PC-9 (cell line): ENCODE results near the gene F8A1. TPM values are rescaled to one million over a fixed set of nuclear protein-coding genes. Genes with fewer than 3 reads are reported as not detected.
A peak's percentile ranks its signal among the peaks of the same experiment; 100 is the strongest.
"Not testable (repeated sequence)": the region's sequence is repeated elsewhere in the genome, so short reads cannot be mapped to it uniquely, and the experiment has no call there.

ENCODE experiments used
- BruUV-seq: library from RNA; stranded (reverse); fragments of 400-500 nt; replicated peaks from 2 replicates; lab custom pipeline; 2021; lab: Mats Ljungman, UMichigan
- CTCF ChIA-PET: fragments of 300-600 bp; sonication (Branson Sonifier 250); formaldehyde crosslinking; loops from one replicate; lab custom pipeline; 2022; ENCODE audit warnings: antibody characterized with exemption; lab: Charles Lee
- POLR2A ChIA-PET: fragments of 300-600 bp; sonication (Branson Sonifier 250); formaldehyde crosslinking; loops from one replicate; lab custom pipeline; 2022; ENCODE audit warnings: antibody characterized with exemption; ENCODE audit not compliant: unreplicated experiment; lab: Charles Lee
- DNase-seq, 2 experiments: peaks; one replicate each; pipeline versions ENCODE4 v3.0.0 to v3.0.0-alpha.2; 2015 to 2022; ENCODE audit warnings: mixed read lengths in 1 of 2
- H2AFZ ChIP-seq: fragments of 200-600 bp; sonication (generic); 2 replicates; pipeline ENCODE4 v1.8.1; 2017; ENCODE audit warnings: antibody characterized with exemption
- H3F3A ChIP-seq: fragments of 200-600 bp; sonication (generic); 2 replicates; pipeline ENCODE4 v1.8.1; 2017; ENCODE audit warnings: antibody characterized with exemption, mild to moderate bottlenecking, low read depth; ENCODE audit not compliant: insufficient read depth
- H3K27ac ChIP-seq: fragments of 200-600 bp; sonication (generic); 2 replicates; pipeline ENCODE4 v1.6.1; 2016; ENCODE audit warnings: mixed run types
- H3K27me3 ChIP-seq: fragments of 200-600 bp; sonication (generic); 2 replicates; pipeline ENCODE4 v1.6.1; 2016; ENCODE audit warnings: low read depth, mixed run types; ENCODE audit not compliant: insufficient read depth
- H3K36me3 ChIP-seq: fragments of 200-600 bp; sonication (generic); 2 replicates; pipeline ENCODE4 v1.6.1; 2016; ENCODE audit warnings: low read depth, mixed run types
- H3K4me1 ChIP-seq: fragments of 200-600 bp; sonication (generic); replicated peaks from 2 replicates; pipeline ENCODE4 v1.6.1; 2016; ENCODE audit warnings: mixed run types; ENCODE audit not compliant: insufficient read depth
- H3K4me2 ChIP-seq: fragments of 200-600 bp; sonication (generic); 2 replicates; pipeline ENCODE4 v1.6.1; 2017; ENCODE audit warnings: mixed run types
- H3K4me3 ChIP-seq: fragments of 200-600 bp; sonication (generic); 2 replicates; pipeline ENCODE4 v1.6.1; 2016; ENCODE audit warnings: mixed run types
- H3K79me2 ChIP-seq: fragments of 200-600 bp; sonication (generic); 2 replicates; pipeline ENCODE4 v1.6.1; 2017; ENCODE audit warnings: low read depth, mixed run types
- H3K9me2 ChIP-seq: fragments of 200-600 bp; sonication (generic); 2 replicates; pipeline ENCODE4 v1.8.1; 2017; ENCODE audit warnings: mild to moderate bottlenecking; ENCODE audit not compliant: insufficient read depth
- H3K9me3 ChIP-seq: fragments of 200-600 bp; sonication (generic); 2 replicates; pipeline ENCODE4 v1.8.1; 2016; ENCODE audit warnings: low read depth; ENCODE audit not compliant: insufficient read depth
- H4K20me1 ChIP-seq: fragments of 200-600 bp; sonication (generic); 2 replicates; pipeline ENCODE4 v1.8.1; 2017; ENCODE audit not compliant: insufficient read depth
- CTCF ChIP-seq: fragments of 200-600 bp; sonication (generic); conservative IDR thresholded peaks from 2 replicates; pipeline ENCODE4 v1.6.1; 2017; ENCODE audit warnings: mixed run types, antibody characterized with exemption, mild to moderate bottlenecking, moderate library complexity
- EZH2 ChIP-seq: fragments of 200-600 bp; sonication (generic); IDR thresholded peaks from 2 replicates; pipeline ENCODE4 v1.8.0; 2017; ENCODE audit warnings: antibody characterized with exemption, low read depth
- intact Hi-C: fragments of 100-400 bp; cut with micrococcal nuclease; formaldehyde crosslinking; loops from one replicate; pipeline ENCODE4 v1.10.0; 2022; ENCODE audit not compliant: unreplicated experiment
- microRNA-seq: library from miRNA; unstranded; fragments of <30 nt; microRNA quantifications from one replicate; pipeline ENCODE4 v1.2.0, GENCODE V29; 2021; ENCODE audit warnings: borderline number of aligned reads, borderline replicate concordance
- total RNA-seq: library from RNA; stranded (reverse); gene quantifications from 2 replicates; pipeline ENCODE4 v1.2.3, GENCODE V29; 2021

Gene F8A1
- total RNA-seq, 1 experiment from 2014 or later, result 19.6 TPM

GRCh38 chrX:154914052-154914451 is 27.9 kb downstream of the F8A1 start:
- BruUV-seq, result no TSS peak
- no peak overlapping the region for H3K4me2 ChIP-seq
- H2AFZ ChIP-seq, result no peak overlapping the region
- no peaks in the 10 kb centered on the region for H4K20me1 ChIP-seq
- ChIA-PET POLR2A (no interaction called here), CTCF (no interaction called here)
- no peaks in the 10 kb centered on the region for H3K9me3 ChIP-seq
- H3K4me3 ChIP-seq, result no peak overlapping the region
- DNase-seq, result no peak
- TF ChIP-seq EZH2, result no peak
- no peak for TF ChIP-seq CTCF
- intact Hi-C loops, result no loop called here
- H3K4me1 ChIP-seq, result no peaks in the 10 kb centered on the region
- H3K27me3 ChIP-seq, result no peaks in the 10 kb centered on the region
- no peaks in the 10 kb centered on the region for H3K79me2 ChIP-seq
- no peak overlapping the region for H3K27ac ChIP-seq
- no peaks in the 10 kb centered on the region for H3K9me2 ChIP-seq
- no peaks in the 10 kb centered on the region for H3F3A ChIP-seq
- no peaks in the 10 kb centered on the region for H3K36me3 ChIP-seq

GRCh38 chrX:154918060-154918483 is 31.9 kb downstream of the F8A1 start:
- no peaks in the 10 kb centered on the region for H4K20me1 ChIP-seq
- no TSS peak for BruUV-seq
- H3K4me3 ChIP-seq, result peak overlapping the region; percentile 35; the same call in 1 of the 2 replicates
- H3K36me3 ChIP-seq, result no peaks in the 10 kb centered on the region
- no peaks in the 10 kb centered on the region for H3F3A ChIP-seq
- 0 out of 2 replicates have a peak overlapping the region, but pooled peaks have one; percentile 49 for H2AFZ ChIP-seq
- H3K4me2 ChIP-seq, result peak overlapping the region; percentile 68
- intact Hi-C loops, result loop anchor here (2.0 to 5.0 kb wide), 3 partner anchors 139 to 903 kb away; no protein-coding TSS in a partner anchor
- H3K9me3 ChIP-seq, result no peaks in the 10 kb centered on the region
- TF ChIP-seq CTCF (peak; percentile 75), EZH2 (no peak)
- no peaks in the 10 kb centered on the region for H3K27me3 ChIP-seq
- DNase-seq, result peak; percentile 60 to 69
- POLR2A ChIA-PET, result no interaction called here
- H3K9me2 ChIP-seq, result no peaks in the 10 kb centered on the region
- H3K27ac ChIP-seq, result no peak overlapping the region
- H3K79me2 ChIP-seq, result no peaks in the 10 kb centered on the region
- CTCF ChIA-PET, result interaction anchor here (0.6 to 1.3 kb wide), 7 partner anchors 9 to 714 kb away, joined by 3 to 5 read pairs (median 3); partner anchors contain the start of gene FUNDC2
- H3K4me1 ChIP-seq, result no peaks in the 10 kb centered on the region

GRCh38 chrX:154924771-154925170 is 38.6 kb downstream of the F8A1 start:
- POLR2A ChIA-PET, intact Hi-C loops, H3K27ac ChIP-seq, H4K20me1 ChIP-seq, H3K9me3 ChIP-seq, H3K79me2 ChIP-seq, CTCF ChIA-PET, BruUV-seq, H3K4me3 ChIP-seq, H2AFZ ChIP-seq, H3K9me2 ChIP-seq, DNase-seq, H3K4me2 ChIP-seq, H3K36me3 ChIP-seq, H3F3A ChIP-seq, H3K4me1 ChIP-seq: not testable (repeated sequence)
- H3K27me3 ChIP-seq, result peaks cover 17% of the 10 kb centered on the region

Small RNA genes lying within 50 kb of the gene (microRNA-seq; reads per million reads assigned to microRNA genes)
- gene MIR1184-1, result not detected

Other genes with a start within 250 kb of the F8A1 start
- gene CTAG2, start 232.8 kb upstream of the F8A1 start, total RNA-seq, result not detected in 2 replicates
- 0.17 and 0.63 TPM in 2 replicates for gene GAB3, start 135.3 kb upstream of the F8A1 start, total RNA-seq
- gene DKC1, start 123.5 kb upstream of the F8A1 start, total RNA-seq, result 83.5 and 101 TPM in 2 replicates
- 4.2 and 4.8 TPM in 2 replicates for gene MPP1, start 80.9 kb upstream of the F8A1 start, total RNA-seq
- not detected in 2 replicates for gene SMIM9, start 51.7 kb upstream of the F8A1 start, total RNA-seq
- 13.8 and 15.2 TPM in 2 replicates for gene F8, start 136.4 kb downstream of the F8A1 start, total RNA-seq
- 90.6 and 108 TPM in 2 replicates for gene FUNDC2, start 140.5 kb downstream of the F8A1 start, total RNA-seq
- 13.7 and 15.8 TPM in 2 replicates for gene CMC4, start 184.8 kb downstream of the F8A1 start, total RNA-seq
- 30.8 and 49.5 TPM in 2 replicates for gene MTCP1, start 184.8 kb downstream of the F8A1 start, total RNA-seq
- gene BRCC3, start 185.2 kb downstream of the F8A1 start, total RNA-seq, result 40.2 and 52.0 TPM in 2 replicates